MG63 (cell line): Measurements from ENCODE around the gene MAP3K21. TPM values are rescaled to one million over a fixed set of nuclear protein-coding genes. Genes with fewer than 3 reads are reported as not detected.

Experiments used
- DNase-seq: peaks from one replicate; pipeline ENCODE4 v3.0.0-alpha.2; 2020
- H3K27me3 ChIP-seq: fragments of 250-450 bp; sonication (Bioruptor Pico); 2 replicates; pipeline ENCODE4 v1.5.1; 2020; ENCODE audit warnings: mild to moderate bottlenecking, moderate library complexity
- H3K36me3 ChIP-seq: fragments of 250-450 bp; sonication (Bioruptor Pico); 2 replicates; pipeline ENCODE4 v1.5.1; 2020; ENCODE audit warnings: mild to moderate bottlenecking, moderate library complexity
- H3K4me3 ChIP-seq: fragments of 250-450 bp; sonication (Bioruptor Pico); 2 replicates; pipeline ENCODE4 v1.5.1; 2020; ENCODE audit warnings: mild to moderate bottlenecking, moderate library complexity
- H3K9me3 ChIP-seq: fragments of 250-450 bp; sonication (Bioruptor Pico); 2 replicates; pipeline ENCODE4 v1.5.1; 2020; ENCODE audit warnings: mild to moderate bottlenecking, moderate library complexity
- total RNA-seq: library from RNA; depleted of rRNA; stranded (reverse); fragments of >200 nt; shearing (Covaris generic); gene quantifications from 2 replicates; pipeline ENCODE4 v1.2.3, GENCODE V29; 2014; ENCODE audit warnings: low replicate concordance

The MAP3K21 gene
- total RNA-seq, 1 experiment from 2014 or later: 1.5 TPM

GRCh38 chr1:233340966-233341516 is 13.5 kb downstream of the MAP3K21 start:
- Histone ChIP-seq H3K27me3 (no peaks in the 10 kb centered on the region), H3K9me3 (0 out of 2 replicates have a peak, but pooled peaks cover 2% of the 10 kb centered on the region), H3K4me3 (no peak overlapping the region), H3K36me3 (no peaks in the 10 kb centered on the region)
- DNase-seq: no peak

DNA sequence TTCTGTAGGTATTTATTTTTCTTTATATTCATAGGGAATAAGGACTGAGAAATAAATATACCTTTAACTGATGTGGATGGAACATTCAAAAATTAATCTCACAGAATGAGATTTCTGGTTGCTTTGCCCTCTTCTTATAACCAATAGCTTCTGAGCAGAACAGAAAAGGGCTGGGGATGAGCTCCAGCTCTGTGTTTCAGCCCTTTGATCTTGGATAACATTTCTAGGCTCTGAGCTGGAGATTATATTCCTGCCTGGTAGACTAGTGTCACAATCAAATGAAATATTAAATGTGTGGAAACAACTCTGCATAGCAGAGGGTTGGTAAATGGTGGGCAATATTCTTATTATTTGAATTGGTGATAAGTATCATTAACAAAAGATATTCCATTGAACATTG is 14.6 kb downstream of the MAP3K21 start:
- no peak for DNase-seq
- 0 out of 2 replicates have a peak, but pooled peaks cover 2% of the 10 kb centered on the region for H3K9me3 ChIP-seq

DNA sequence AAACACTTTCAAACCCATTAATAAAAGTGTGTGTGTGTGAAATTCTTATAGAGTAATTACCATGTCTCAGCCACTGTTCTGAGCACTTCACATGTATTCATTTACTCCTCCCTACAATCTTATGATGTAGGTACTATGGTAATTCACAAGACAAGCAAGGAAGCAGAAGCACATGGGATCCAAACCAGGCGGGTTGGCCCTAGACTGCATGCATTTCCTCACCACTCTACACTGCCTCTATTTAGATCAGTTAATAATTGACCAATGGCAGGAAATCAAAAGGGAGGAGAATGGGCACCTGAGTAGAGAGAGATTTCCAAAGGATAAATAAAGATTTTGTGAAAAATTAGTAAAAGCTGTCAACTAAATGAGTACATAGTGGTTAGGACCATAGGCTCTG is 15.7 kb downstream of the MAP3K21 start:
- DNase-seq: no peak
- no peaks in the 10 kb centered on the region for H3K27me3 ChIP-seq
- H3K4me3 ChIP-seq: no peak overlapping the region
- H3K36me3 ChIP-seq: no peaks in the 10 kb centered on the region
- 0 out of 2 replicates have a peak, but pooled peaks cover 2% of the 10 kb centered on the region for H3K9me3 ChIP-seq

More for the DNA sequence above, 14.6 kb downstream of the MAP3K21 start:
- Histone ChIP-seq H3K27me3 (no peaks in the 10 kb centered on the region), H3K4me3 (no peak overlapping the region), H3K36me3 (no peaks in the 10 kb centered on the region)

- no peak for DNase-seq
- 0 out of 2 replicates have a peak, but pooled peaks cover 2% of the 10 kb centered on the region for H3K9me3 ChIP-seq
- H3K36me3 ChIP-seq: no peaks in the 10 kb centered on the region
- H3K4me3 ChIP-seq: no peak overlapping the region
- H3K27me3 ChIP-seq: no peaks in the 10 kb centered on the region
Observed at GRCh38 chr1:233347338-233347737, 19.8 kb downstream of the MAP3K21 start.

GRCh38 chr1:233349137-233349536 is 21.6 kb downstream of the MAP3K21 start:
- no peak overlapping the region for H3K4me3 ChIP-seq
- H3K9me3 ChIP-seq: no peaks in the 10 kb centered on the region
- H3K27me3 ChIP-seq: no peaks in the 10 kb centered on the region
- H3K36me3 ChIP-seq: no peaks in the 10 kb centered on the region
- DNase-seq: no peak

- Histone ChIP-seq H3K9me3 (no peaks in the 10 kb centered on the region), H3K4me3 (no peak overlapping the region), H3K27me3 (no peaks in the 10 kb centered on the region), H3K36me3 (no peaks in the 10 kb centered on the region)
- no peak for DNase-seq
Observed at GRCh38 chr1:233354983-233355382, 27.5 kb downstream of the MAP3K21 start.

GRCh38 chr1:233355841-233356704 is 28.5 kb downstream of the MAP3K21 start:
- Histone ChIP-seq H3K36me3 (no peaks in the 10 kb centered on the region), H3K4me3 (no peak overlapping the region), H3K9me3 (no peaks in the 10 kb centered on the region), H3K27me3 (no peaks in the 10 kb centered on the region)
- DNase-seq: no peak

DNA sequence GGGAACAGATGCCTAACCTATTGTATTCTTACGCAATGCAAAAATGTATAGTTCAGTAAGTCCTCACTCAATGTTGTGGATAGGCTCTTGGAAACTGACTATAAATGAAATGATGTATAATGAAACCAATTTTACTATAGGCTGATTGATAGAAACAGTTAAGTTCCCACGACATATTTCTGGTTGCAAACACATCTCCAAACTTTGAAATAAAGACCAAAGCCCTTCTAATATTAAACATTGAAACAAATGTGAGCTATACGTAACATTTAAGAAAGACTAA is 29.1 kb downstream of the MAP3K21 start:
- Histone ChIP-seq H3K36me3 (no peaks in the 10 kb centered on the region), H3K4me3 (no peak overlapping the region), H3K27me3 (no peaks in the 10 kb centered on the region), H3K9me3 (no peaks in the 10 kb centered on the region)
- DNase-seq: no peak

DNA sequence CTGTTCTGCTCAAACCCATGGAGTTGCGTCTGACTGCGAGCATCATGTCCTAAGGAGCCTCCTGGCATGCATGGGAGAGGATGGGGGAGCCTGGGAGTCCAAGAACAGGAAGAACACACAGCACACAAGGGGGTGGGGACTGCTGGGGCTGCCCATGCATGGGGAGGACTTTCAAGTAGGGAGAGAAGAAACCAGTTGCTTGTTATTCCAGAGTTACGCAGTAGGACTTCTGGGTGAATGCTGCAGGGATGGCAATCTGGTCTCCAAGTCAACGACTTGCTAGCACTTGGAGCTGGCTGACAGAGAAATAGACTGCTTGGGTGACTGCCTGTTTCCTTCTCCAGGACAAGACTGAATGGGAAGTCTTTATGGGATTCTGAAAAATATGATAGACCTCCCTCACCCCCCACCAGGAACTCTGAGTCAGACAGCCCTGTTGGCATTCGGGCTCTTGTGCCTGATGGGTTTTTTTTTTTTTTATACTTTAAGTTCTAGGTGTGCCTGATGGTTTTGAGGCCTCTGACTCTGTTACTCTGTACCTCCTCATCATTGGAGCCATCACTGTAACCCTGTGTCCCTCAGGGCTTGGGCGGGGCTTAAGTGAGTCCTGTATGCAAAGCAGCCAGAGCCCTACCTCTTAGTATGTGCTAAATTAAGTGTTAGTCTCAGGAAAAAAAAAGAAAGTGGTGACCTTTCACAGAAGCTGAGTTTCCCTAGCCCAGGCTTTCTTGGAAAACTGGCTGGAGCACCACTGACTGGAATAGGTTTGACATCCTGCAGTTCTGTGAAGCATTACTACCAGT is 30.3 kb downstream of the MAP3K21 start:
- no peaks in the 10 kb centered on the region for H3K9me3 ChIP-seq
- no peak overlapping the region for H3K4me3 ChIP-seq
- H3K36me3 ChIP-seq: no peaks in the 10 kb centered on the region
- no peaks in the 10 kb centered on the region for H3K27me3 ChIP-seq
- DNase-seq: peak; percentile 31

GRCh38 chr1:233359431-233359830 is 31.9 kb downstream of the MAP3K21 start:
- Histone ChIP-seq H3K36me3 (no peaks in the 10 kb centered on the region), H3K27me3 (no peaks in the 10 kb centered on the region), H3K4me3 (no peak overlapping the region), H3K9me3 (no peaks in the 10 kb centered on the region)
- DNase-seq: no peak

- no peak for DNase-seq
- Histone ChIP-seq H3K4me3 (no peak overlapping the region), H3K36me3 (no peaks in the 10 kb centered on the region), H3K27me3 (no peaks in the 10 kb centered on the region), H3K9me3 (no peaks in the 10 kb centered on the region)
Observed at GRCh38 chr1:233359905-233360304, 32.4 kb downstream of the MAP3K21 start.

GRCh38 chr1:233360525-233361102 is 33.1 kb downstream of the MAP3K21 start:
- no peak for DNase-seq
- Histone ChIP-seq H3K4me3 (no peak overlapping the region), H3K9me3 (no peaks in the 10 kb centered on the region), H3K27me3 (no peaks in the 10 kb centered on the region), H3K36me3 (no peaks in the 10 kb centered on the region)

DNA sequence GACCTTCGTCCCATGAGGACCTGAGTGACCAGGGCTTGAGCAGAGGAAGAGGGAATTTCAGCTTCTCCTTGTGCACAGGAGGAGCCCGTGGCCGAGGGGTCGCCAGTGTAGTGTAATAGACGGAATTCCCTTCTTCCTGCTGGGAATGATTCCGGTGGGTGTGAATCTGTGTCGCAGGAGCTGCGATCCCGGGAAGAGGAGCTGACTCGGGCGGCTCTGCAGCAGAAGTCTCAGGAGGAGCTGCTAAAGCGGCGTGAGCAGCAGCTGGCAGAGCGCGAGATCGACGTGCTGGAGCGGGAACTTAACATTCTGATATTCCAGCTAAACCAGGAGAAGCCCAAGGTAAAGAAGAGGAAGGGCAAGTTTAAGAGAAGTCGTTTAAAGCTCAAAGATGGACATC is 34.4 kb downstream of the MAP3K21 start:
- no peaks in the 10 kb centered on the region for H3K9me3 ChIP-seq
- H3K4me3 ChIP-seq: no peak overlapping the region
- no peaks in the 10 kb centered on the region for H3K27me3 ChIP-seq
- DNase-seq: no peak
- no peaks in the 10 kb centered on the region for H3K36me3 ChIP-seq

GRCh38 chr1:233362743-233363142 is 35.2 kb downstream of the MAP3K21 start:
- Histone ChIP-seq H3K36me3 (no peaks in the 10 kb centered on the region), H3K27me3 (no peaks in the 10 kb centered on the region), H3K4me3 (no peak overlapping the region), H3K9me3 (no peaks in the 10 kb centered on the region)
- no peak for DNase-seq

DNA sequence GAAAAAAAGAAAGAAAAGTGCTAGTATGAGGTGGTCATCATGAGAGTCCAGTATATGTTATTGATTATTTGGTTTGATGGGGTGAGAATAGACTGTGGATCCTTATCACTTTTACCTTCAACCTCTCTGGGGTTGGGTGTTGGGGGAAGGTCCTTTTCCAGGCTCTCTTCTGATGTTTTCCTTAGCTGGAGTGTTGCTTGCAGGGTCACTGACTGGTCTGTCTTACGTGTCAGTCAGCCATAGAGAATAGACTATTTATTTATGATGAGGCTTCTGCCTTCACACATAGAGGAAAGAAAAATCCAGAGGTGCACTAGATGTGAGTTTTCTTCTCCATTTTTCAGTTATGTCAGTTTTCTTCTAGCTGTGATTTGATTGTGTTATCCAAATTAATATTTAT is 36.5 kb downstream of the MAP3K21 start:
- DNase-seq: no peak
- Histone ChIP-seq H3K4me3 (no peak overlapping the region), H3K9me3 (no peaks in the 10 kb centered on the region), H3K27me3 (no peaks in the 10 kb centered on the region), H3K36me3 (no peaks in the 10 kb centered on the region)

- no peaks in the 10 kb centered on the region for H3K36me3 ChIP-seq
- no peaks in the 10 kb centered on the region for H3K9me3 ChIP-seq
- no peak for DNase-seq
- H3K27me3 ChIP-seq: no peaks in the 10 kb centered on the region
- no peak overlapping the region for H3K4me3 ChIP-seq
Observed at GRCh38 chr1:233364695-233365539, 37.4 kb downstream of the MAP3K21 start.
